H1 (cell line): ENCODE data around the gene SCGB1D2. TPM values are rescaled to one million over a fixed set of nuclear protein-coding genes. Genes with fewer than 3 reads are reported as not detected.

Experiments used
- CTCF ChIA-PET: fragments of 300-600 bp; sonication (Branson Sonifier 250); formaldehyde crosslinking; loops from one replicate; lab custom pipeline; 2021; ENCODE audit not compliant: partially characterized antibody; lab: Charles Lee
- POLR2A ChIA-PET: fragments of 300-600 bp; sonication (Branson Sonifier 250); formaldehyde crosslinking; loops from one replicate; lab custom pipeline; 2021; ENCODE audit warnings: inconsistent platforms; ENCODE audit not compliant: partially characterized antibody; lab: Charles Lee
- DNase-seq, 2 experiments: peaks; one replicate each; pipeline versions ENCODE4 v3.0.0 to v3.0.0-alpha.2; 2010 to 2022; ENCODE audit warnings: low spot score in 2 of 2, low read depth in 1 of 2, mixed read lengths in 1 of 2
- FAIRE-seq: peaks from 2 replicates; lab custom pipeline; 2011; peaks lifted over from hg19 to GRCh38; lab: Jason Lieb, UNC
- H2AFZ ChIP-seq: 2 replicates; pipeline ENCODE4 v1.8.1; 2012; ENCODE audit warnings: low read length, inconsistent platforms
- H2AK5ac ChIP-seq: 2 replicates; pipeline ENCODE4 v1.6.1; 2013; ENCODE audit warnings: low read depth, low read length
- H2BK120ac ChIP-seq: replicated peaks from 2 replicates; pipeline ENCODE3; 2013; ENCODE audit warnings: low read depth, low read length, inconsistent platforms
- H2BK12ac ChIP-seq: 2 replicates; pipeline ENCODE4 v1.6.1; 2013; ENCODE audit warnings: low read depth, low read length
- H2BK15ac ChIP-seq: 2 replicates; pipeline ENCODE4 v1.6.1; 2013; ENCODE audit warnings: low read length
- H2BK20ac ChIP-seq: 2 replicates; pipeline ENCODE4 v1.6.1; 2013; ENCODE audit warnings: low read length
- H2BK5ac ChIP-seq: 2 replicates; pipeline ENCODE4 v1.6.1; 2013; ENCODE audit warnings: low read depth, low read length
- H3K14ac ChIP-seq: 2 replicates; pipeline ENCODE4 v1.6.1; 2013; ENCODE audit warnings: inconsistent platforms; ENCODE audit not compliant: insufficient read length
- H3K18ac ChIP-seq: 2 replicates; pipeline ENCODE4 v1.6.1; 2013; ENCODE audit warnings: low read length; ENCODE audit errors: extremely low read depth
- H3K23ac ChIP-seq: 2 replicates; pipeline ENCODE4 v1.6.1; 2013; ENCODE audit warnings: inconsistent platforms; ENCODE audit not compliant: insufficient read length
- H3K23me2 ChIP-seq: 2 replicates; pipeline ENCODE4 v1.6.1; 2013; ENCODE audit warnings: low read depth, low read length
- H3K27ac ChIP-seq: 2 replicates; pipeline ENCODE4 v1.6.1; 2011; ENCODE audit warnings: low read depth, low read length, inconsistent platforms
- H3K27me3 ChIP-seq, 4 experiments: replicated peaks in 1 of 4; 1 replicate in 1 of 4; 2 replicates in 3 of 4; pipeline versions ENCODE4 v1.6.1 to v1.8.1; 2011 to 2013; ENCODE audit warnings: low read length in 3 of 4, mild to moderate bottlenecking in 3 of 4, inconsistent platforms in 2 of 4, mixed read lengths in 2 of 4, moderate library complexity in 1 of 4; ENCODE audit not compliant: control insufficient read depth in 3 of 4, insufficient read depth in 3 of 4; ENCODE audit errors: extremely low read depth in 1 of 4
- H3K36me3 ChIP-seq, 4 experiments: 2 replicates each; pipeline versions ENCODE4 v1.6.1 to v1.8.1; 2011 to 2013; ENCODE audit warnings: mild to moderate bottlenecking in 4 of 4, low read length in 3 of 4, moderate library complexity in 2 of 4, control low read depth in 1 of 4, inconsistent platforms in 1 of 4; ENCODE audit not compliant: insufficient read depth in 4 of 4, control insufficient read depth in 2 of 4
- H3K4ac ChIP-seq: replicated peaks from 2 replicates; pipeline ENCODE3; 2013; ENCODE audit warnings: low read length, low read depth, mixed read lengths, inconsistent platforms; ENCODE audit not compliant: insufficient read length
- H3K4me1 ChIP-seq, 4 experiments: replicated peaks in 1 of 4; 1 replicate in 1 of 4; 2 replicates in 3 of 4; pipeline versions ENCODE4 v1.6.1 to v1.8.1; 2011 to 2013; ENCODE audit warnings: low read length in 3 of 4, inconsistent platforms in 2 of 4, mixed read lengths in 1 of 4; ENCODE audit not compliant: insufficient read depth in 4 of 4, control insufficient read depth in 3 of 4
- H3K4me2 ChIP-seq, 2 experiments: 2 replicates each; pipeline versions ENCODE4 v1.6.1 to v1.8.1; 2011 to 2013; ENCODE audit warnings: low read depth in 2 of 2, low read length in 2 of 2, control low read depth in 1 of 2, inconsistent platforms in 1 of 2, mild to moderate bottlenecking in 1 of 2; ENCODE audit not compliant: insufficient read depth in 1 of 2
- H3K4me3 ChIP-seq, 4 experiments: fragments of 200-600, 300-600 bp in 1 of 4; sonication (generic), shearing (Covaris generic), sonication (Bioruptor Twin) in 1 of 4; 2 replicates each; pipeline versions ENCODE4 v1.5.1 to v1.8.1; 2011 to 2016; ENCODE audit warnings: low read length in 4 of 4, low read depth in 3 of 4, control low read depth in 2 of 4, inconsistent platforms in 2 of 4, mild to moderate bottlenecking in 2 of 4, mixed read lengths in 1 of 4, moderate library complexity in 1 of 4; ENCODE audit not compliant: insufficient read depth in 2 of 4; ENCODE audit errors: extremely low read depth in 1 of 4
- H3K56ac ChIP-seq: replicated peaks from 2 replicates; pipeline ENCODE3; 2013; ENCODE audit warnings: low read depth, mild to moderate bottlenecking, mixed read lengths, low read length, inconsistent platforms; ENCODE audit not compliant: insufficient read length
- H3K79me1 ChIP-seq: 2 replicates; pipeline ENCODE4 v1.6.1; 2013; ENCODE audit warnings: low read depth, low read length, control low read depth
- H3K79me2 ChIP-seq, 2 experiments: 2 replicates each; pipeline versions ENCODE4 v1.6.1 to v1.8.1; 2012 to 2013; ENCODE audit warnings: low read length in 2 of 2, mild to moderate bottlenecking in 2 of 2, inconsistent platforms in 1 of 2; ENCODE audit not compliant: insufficient read depth in 2 of 2, control insufficient read depth in 1 of 2
- H3K9ac ChIP-seq, 4 experiments: replicated peaks in 1 of 4; 1 replicate in 1 of 4; 2 replicates in 3 of 4; pipeline versions ENCODE4 v1.6.1 to v1.8.1; 2011 to 2013; ENCODE audit warnings: low read depth in 3 of 4, low read length in 3 of 4, control low read depth in 2 of 4, mild to moderate bottlenecking in 2 of 4, moderate library complexity in 2 of 4, inconsistent platforms in 1 of 4; ENCODE audit errors: extremely low read depth in 1 of 4
- H3K9me3 ChIP-seq, 2 experiments: 2 replicates each; pipeline versions ENCODE4 v1.6.1 to v1.8.1; 2012 to 2013; ENCODE audit warnings: mild to moderate bottlenecking in 2 of 2, moderate library complexity in 2 of 2, control low read depth in 1 of 2, inconsistent platforms in 1 of 2, low read depth in 1 of 2, low read length in 1 of 2, mixed read lengths in 1 of 2; ENCODE audit not compliant: insufficient read depth in 2 of 2
- H4K20me1 ChIP-seq, 2 experiments: replicated peaks in 1 of 2; 2 replicates each; pipeline versions ENCODE3 to v1.8.1; 2011 to 2013; ENCODE audit warnings: inconsistent platforms in 2 of 2, low read length in 2 of 2, mild to moderate bottlenecking in 1 of 2; ENCODE audit not compliant: insufficient read depth in 2 of 2, control insufficient read depth in 1 of 2
- H4K5ac ChIP-seq: 2 replicates; pipeline ENCODE4 v1.6.1; 2013; ENCODE audit warnings: low read length, low read depth, mixed read lengths, inconsistent platforms; ENCODE audit not compliant: insufficient read length
- H4K8ac ChIP-seq: 2 replicates; pipeline ENCODE4 v1.8.0; 2013; ENCODE audit warnings: mild to moderate bottlenecking, moderate library complexity, low read length, inconsistent platforms; ENCODE audit not compliant: insufficient read depth; ENCODE audit errors: extremely low read depth
- H4K91ac ChIP-seq: replicated peaks from 2 replicates; pipeline ENCODE3; 2013; ENCODE audit warnings: low read length, mixed read lengths, inconsistent platforms; ENCODE audit not compliant: insufficient read length
- CBX5 ChIP-seq: fragments of 300-800, 300-1000 bp; sonication (generic); IDR thresholded peaks from 2 replicates; pipeline ENCODE4 v1.7.1; 2016; ENCODE audit warnings: antibody characterized with exemption, low read length, low read depth
- CEBPB ChIP-seq: IDR thresholded peaks from 2 replicates; pipeline ENCODE4 v1.6.1; 2012; ENCODE audit warnings: low read depth, low read length
- KDM1A ChIP-seq: fragments of 200-600, 300-600 bp; sonication (generic); IDR thresholded peaks from 2 replicates; pipeline ENCODE4 v1.7.1; 2016; ENCODE audit warnings: mild to moderate bottlenecking, low read length, borderline replicate concordance
- NRF1 ChIP-seq: IDR thresholded peaks from 2 replicates; pipeline ENCODE4 v1.6.1; 2011; ENCODE audit warnings: mild to moderate bottlenecking, low read depth, low read length, improper control_type of control experiment
- POLR2AphosphoS5 ChIP-seq: IDR thresholded peaks from 2 replicates; pipeline ENCODE4 v1.6.1; 2011; ENCODE audit warnings: low read depth, low read length
- RAD21 ChIP-seq, 2 experiments: IDR thresholded peaks in 1 of 2; conservative IDR thresholded peaks in 1 of 2; 2 replicates each; pipeline ENCODE4 v1.6.1; 2011; ENCODE audit warnings: low read depth in 2 of 2, low read length in 2 of 2, improper control_type of control experiment in 1 of 2, inconsistent platforms in 1 of 2, mild to moderate bottlenecking in 1 of 2, moderate library complexity in 1 of 2
- SP2 ChIP-seq: IDR thresholded peaks from 2 replicates; pipeline ENCODE4 v1.6.1; 2012; ENCODE audit warnings: mild to moderate bottlenecking, low read length, inconsistent platforms
- SRF ChIP-seq: IDR thresholded peaks from 2 replicates; pipeline ENCODE4 v1.6.1; 2011; ENCODE audit warnings: mild to moderate bottlenecking, low read depth, low read length, moderate library complexity
- TAF7 ChIP-seq: optimal IDR thresholded peaks from 2 replicates; pipeline ENCODE3; 2011; ENCODE audit warnings: low read depth, mild to moderate bottlenecking, inconsistent platforms, low read length, moderate library complexity, borderline replicate concordance
- YY1 ChIP-seq: IDR thresholded peaks from 2 replicates; pipeline ENCODE4 v1.6.1; 2011; ENCODE audit warnings: low read depth, mild to moderate bottlenecking, low read length
- WGBS, 2 experiments: shearing (Covaris generic) in 1 of 2; methylation state at CpG; one replicate each; pipeline versions ENCODE4 v1.1.6 to v1.1.7; 2013 to 2015; ENCODE audit warnings: low lambda C conversion rate in 2 of 2, mixed read lengths in 2 of 2, inconsistent platforms in 1 of 2, low coverage in 1 of 2, missing lambda C conversion rate in 1 of 2; ENCODE audit not compliant: insufficient replicate concordance in 2 of 2, insufficient coverage in 1 of 2, insufficient read length in 1 of 2; ENCODE audit errors: extremely low coverage in 1 of 2, missing lambda C conversion rate in 1 of 2; 5-methylcytosine and 5-hydroxymethylcytosine counted together
- polyA plus RNA-seq, 7 experiments: library from polyadenylated mRNA; depleted of rRNA in 3 of 7; stranded (reverse) in 5 of 7; unstranded in 2 of 7; fragments of >200 nt in 5 of 7; fragments of 200-250 nt in 2 of 7; gene quantifications; 1 replicate in 5 of 7; 2 replicates in 1 of 7; 4 replicates in 1 of 7; pipeline versions ENCODE4 v1.2.1 to v1.2.3, GENCODE V29; 2011 to 2013; ENCODE audit warnings: missing spikeins in 2 of 7, mixed read lengths in 2 of 7
- total RNA-seq: library from RNA; stranded (reverse); fragmentation: NEBNext Ultra II Directional; extraction: Animal tissue kit (Norgen Biotek cat#: 25700); gene quantifications from 2 replicates; pipeline ENCODE4 v1.2.1, GENCODE V29; 2021
- TF ChIP-seq, protein P1 (sequence below): IDR thresholded peaks from 2 replicates; pipeline ENCODE4 v1.6.1; 2011; ENCODE audit warnings: low read length, improper control_type of control experiment
- TF ChIP-seq, protein P2 (sequence below): IDR thresholded peaks from 2 replicates; pipeline ENCODE4 v1.6.1; 2011; ENCODE audit warnings: low read depth, mild to moderate bottlenecking, low read length; ENCODE audit not compliant: insufficient read depth

SCGB1D2 gene
- total and polyA plus RNA-seq, 2 of the 8 experiments (the other 6 are each of a cell fraction or from before 2014, with no cell fraction given), result not detected

GRCh38 chr11:62245271-62245753 lies 3.3 kb downstream of the SCGB1D2 start:
- no peak overlapping the region for H3K9ac ChIP-seq
- H2BK20ac ChIP-seq, result no peak overlapping the region
- FAIRE-seq (no peak), DNase-seq (peak in 1 of 2 experiments; percentile 70)
- no peak overlapping the region for H3K56ac ChIP-seq
- no peak overlapping the region for H2AK5ac ChIP-seq
- POLR2A ChIA-PET, result no interaction called here
- H2BK15ac ChIP-seq, result no peak overlapping the region
- no peaks in the 10 kb centered on the region for H3K79me2 ChIP-seq
- no peak overlapping the region for H3K23ac ChIP-seq
- no peak overlapping the region for H3K4ac ChIP-seq
- H3K14ac ChIP-seq, result no peak overlapping the region
- no peak overlapping the region for H3K4me2 ChIP-seq
- H2BK5ac ChIP-seq, result no peak overlapping the region
- WGBS, 2 experiments, result 57% methylated on average over 6 of the region's 6 CpGs; no CpG with 5 or more reads in 1 of the 2 experiments
- H4K5ac ChIP-seq, result no peak overlapping the region
- peaks cover 0 to under 1% of the 10 kb centered on the region in 2 experiments; a peak in 1 of 4 replicates for H3K9me3 ChIP-seq
- no peak overlapping the region for H2AFZ ChIP-seq
- H2BK120ac ChIP-seq, result no peak overlapping the region
- no peaks in the 10 kb centered on the region for H3K79me1 ChIP-seq
- no peak overlapping the region for H2BK12ac ChIP-seq
- H4K91ac ChIP-seq, result no peak overlapping the region
- H3K27ac ChIP-seq, result no peak overlapping the region
- H3K4me3 ChIP-seq, result no peak overlapping the region
- no peak overlapping the region for H3K18ac ChIP-seq
- H3K36me3 ChIP-seq, result no peaks in the 10 kb centered on the region; a peak in 1 of 8 replicates
- peaks cover 0 to 5% (median under 1%) of the 10 kb centered on the region in 4 experiments; a peak in 4 of 7 replicates for H3K4me1 ChIP-seq
- H4K20me1 ChIP-seq, result no peaks in the 10 kb centered on the region
- no peak overlapping the region for H4K8ac ChIP-seq
- H3K27me3 ChIP-seq, result no peaks in the 10 kb centered on the region
- H3K23me2 ChIP-seq, result no peaks in the 10 kb centered on the region
- CTCF ChIA-PET, result interaction anchor here (0.9 to 1.9 kb wide), 10 partner anchors 10 to 69 kb away, joined by 3 to 10 read pairs (median 4); no protein-coding TSS in a partner anchor
- TF ChIP-seq RAD21 (IDR thresholded peaks at IDR 0.05 in 1 of 2, conservative IDR thresholded peaks at IDR 0.05 in 1 of 2; ENCODE audit: low read depth in 2 of 2, low read length in 2 of 2) (peak; percentile 52 to 69), NRF1 (no peak), KDM1A (no peak), TAF7 (no peak), CEBPB (no peak), CBX5 (no peak), YY1 (no peak), SP2 (no peak), POLR2AphosphoS5 (no peak), SRF (no peak)
- TF ChIP-seq, protein P1, sequence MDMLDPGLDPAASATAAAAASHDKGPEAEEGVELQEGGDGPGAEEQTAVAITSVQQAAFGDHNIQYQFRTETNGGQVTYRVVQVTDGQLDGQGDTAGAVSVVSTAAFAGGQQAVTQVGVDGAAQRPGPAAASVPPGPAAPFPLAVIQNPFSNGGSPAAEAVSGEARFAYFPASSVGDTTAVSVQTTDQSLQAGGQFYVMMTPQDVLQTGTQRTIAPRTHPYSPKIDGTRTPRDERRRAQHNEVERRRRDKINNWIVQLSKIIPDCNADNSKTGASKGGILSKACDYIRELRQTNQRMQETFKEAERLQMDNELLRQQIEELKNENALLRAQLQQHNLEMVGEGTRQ, result no peak
- TF ChIP-seq, protein P2, sequence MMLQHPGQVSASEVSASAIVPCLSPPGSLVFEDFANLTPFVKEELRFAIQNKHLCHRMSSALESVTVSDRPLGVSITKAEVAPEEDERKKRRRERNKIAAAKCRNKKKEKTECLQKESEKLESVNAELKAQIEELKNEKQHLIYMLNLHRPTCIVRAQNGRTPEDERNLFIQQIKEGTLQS, result no peak
